ENCODE measurements around the gene LHPP.

The LHPP gene

GRCh38 chr10:124566981-124567835 is 105.6 kb downstream of the LHPP start:
- H3K27ac ChIP-seq = no peak overlapping the region
- no peak for TF ChIP-seq CTCF (conservative IDR thresholded peaks at IDR 0.05)
- no peak for TF ChIP-seq ZFX (IDR thresholded peaks at IDR 0.05)

GRCh38 chr10:124568339-124568738 is 106.7 kb downstream of the LHPP start:
- TF ChIP-seq ZFX (IDR thresholded peaks at IDR 0.05) (no peak), CTCF (conservative IDR thresholded peaks at IDR 0.05) (no peak)
- no peak overlapping the region for H3K27ac ChIP-seq

GRCh38 chr10:124568848-124569622 is 107.4 kb downstream of the LHPP start:
- H3K27ac ChIP-seq = no peak overlapping the region
- no peak for TF ChIP-seq CTCF (conservative IDR thresholded peaks at IDR 0.05)

GRCh38 chr10:124569623-124570470 is 108.2 kb downstream of the LHPP start:
- no peak overlapping the region for H3K27ac ChIP-seq
- no peak for TF ChIP-seq ZFX (IDR thresholded peaks at IDR 0.05)
- no peak for TF ChIP-seq CTCF (conservative IDR thresholded peaks at IDR 0.05)

- no peak for TF ChIP-seq CTCF (conservative IDR thresholded peaks at IDR 0.05)
- TF ChIP-seq ZFX (IDR thresholded peaks at IDR 0.05) = no peak
- H3K27ac ChIP-seq = no peak overlapping the region
Measured at GRCh38 chr10:124570646-124571045, 109.0 kb downstream of the LHPP start.

GRCh38 chr10:124572751-124573150 is 111.1 kb downstream of the LHPP start:
- no peak overlapping the region for H3K27ac ChIP-seq
- no peak for TF ChIP-seq CTCF (conservative IDR thresholded peaks at IDR 0.05)
- no peak for TF ChIP-seq ZFX (IDR thresholded peaks at IDR 0.05)
